GM23338 (cell line): Measurements from ENCODE around the gene FBXW12. TPM values are rescaled to one million over a fixed set of nuclear protein-coding genes. Genes with fewer than 3 reads are reported as not detected.

ENCODE experiments used
- CREB1 ChIP-seq: fragments of 250-450 bp; sonication (Bioruptor Pico); IDR thresholded peaks from 2 replicates; pipeline ENCODE4 v1.5.0; 2020; ENCODE audit warnings: low read depth, mild to moderate bottlenecking, moderate library complexity
- CTCF ChIP-seq, 2 experiments: fragments of 200-600 bp in 1 of 2; sonication (generic) in 1 of 2; conservative IDR thresholded peaks; 2 replicates each; pipeline versions ENCODE4 v1.5.1 to v1.6.1; 2016 to 2017; ENCODE audit warnings: antibody characterized with exemption in 2 of 2, low read depth in 2 of 2, mild to moderate bottlenecking in 2 of 2, moderate library complexity in 1 of 2
- ETS1 ChIP-seq: IDR thresholded peaks from 2 replicates; pipeline ENCODE4 v1.6.1; 2016; ENCODE audit warnings: antibody characterized with exemption
- EZH2 ChIP-seq: fragments of 200-600 bp; sonication (generic); IDR thresholded peaks from one replicate; pipeline ENCODE4 v1.8.0; 2017; ENCODE audit warnings: antibody characterized with exemption, mild to moderate bottlenecking, low read depth; ENCODE audit not compliant: unreplicated experiment
- NANOG ChIP-seq: IDR thresholded peaks from 2 replicates; pipeline ENCODE4 v1.6.1; 2016; ENCODE audit warnings: antibody characterized with exemption, borderline replicate concordance
- POLR2AphosphoS5 ChIP-seq: IDR thresholded peaks from 2 replicates; pipeline ENCODE4 v1.6.1; 2016; ENCODE audit warnings: antibody characterized with exemption, low read depth
- REST ChIP-seq: IDR thresholded peaks from one replicate; pipeline ENCODE4 v1.6.1; 2018; ENCODE audit warnings: antibody characterized with exemption; ENCODE audit not compliant: unreplicated experiment
- ZNF114 ChIP-seq: fragments of 250-450 bp; sonication (Bioruptor Pico); IDR thresholded peaks from 2 replicates; pipeline ENCODE4 v1.5.0; 2020; ENCODE audit warnings: mild to moderate bottlenecking, moderate library complexity
- ZNF331 ChIP-seq: fragments of 250-450 bp; sonication (Bioruptor Pico); IDR thresholded peaks from 2 replicates; pipeline ENCODE4 v1.5.0; 2020; ENCODE audit warnings: low read depth, mild to moderate bottlenecking, moderate library complexity
- polyA plus RNA-seq: library from polyadenylated mRNA; unstranded; fragments of >200 nt; fragmentation: Nextera tagmentation; extraction: Ambion mirVana; gene quantifications from 2 replicates; pipeline ENCODE4 v1.2.1, GENCODE V29; 2016
- small RNA-seq: library from RNA; depleted of rRNA; stranded (forward); fragments of <200 nt; gene quantifications from one replicate; pipeline ENCODE3, GENCODE V24; 2014; ENCODE audit warnings: low replicate concordance
- total RNA-seq: library from RNA; depleted of rRNA; stranded (reverse); fragments of >200 nt; shearing (Covaris generic); gene quantifications from 2 replicates; pipeline ENCODE4 v1.2.3, GENCODE V29; 2014; rRNA removed

FBXW12 gene
- total and polyA plus RNA-seq, 2 experiments from 2014 or later = 0.73 TPM; not detected in 1

GRCh38 chr3:48441940-48442339 is 69.9 kb downstream of the FBXW12 start (continued):
- no peak for TF ChIP-seq CTCF (conservative IDR thresholded peaks at IDR 0.05; ENCODE audit: low read depth in 2 of 2)
- TF ChIP-seq ZNF114 (CRISPR knock-in tag) = no peak
- TF ChIP-seq ZNF331 (CRISPR knock-in tag) = no peak
- no peak for TF ChIP-seq EZH2
- no peak for TF ChIP-seq REST
- TF ChIP-seq CREB1 = no peak
- no peak for TF ChIP-seq ETS1
- TF ChIP-seq NANOG = no peak
- no peak for TF ChIP-seq POLR2AphosphoS5

Small RNA genes lying within 50 kb of the gene (small RNA-seq; reads per million reads assigned to genes)
- gene RN7SL321P = not detected

Other genes starting within 250 kb of the FBXW12 start
- gene CDC25A, start 183.8 kb upstream of the FBXW12 start, total RNA-seq = 126 and 131 TPM in 2 replicates
- gene CDC25A, start 183.8 kb upstream of the FBXW12 start, polyA plus RNA-seq = 15.2 and 17.7 TPM in 2 replicates
- not detected in 2 replicates for gene CAMP, start 148.7 kb upstream of the FBXW12 start, total RNA-seq
- not detected in 2 replicates for gene CAMP, start 148.7 kb upstream of the FBXW12 start, polyA plus RNA-seq
- gene ZNF589, start 131.1 kb upstream of the FBXW12 start, total RNA-seq = 106 and 115 TPM in 2 replicates
- gene ZNF589, start 131.1 kb upstream of the FBXW12 start, polyA plus RNA-seq = 32.1 and 36.3 TPM in 2 replicates
- 12.4 and 16.4 TPM in 2 replicates for gene NME6, start 70.9 kb upstream of the FBXW12 start, total RNA-seq
- gene NME6, start 70.9 kb upstream of the FBXW12 start, polyA plus RNA-seq = 11.2 and 11.7 TPM in 2 replicates
- gene SPINK8, start 38.6 kb upstream of the FBXW12 start, total RNA-seq = not detected in 2 replicates
- gene SPINK8, start 38.6 kb upstream of the FBXW12 start, polyA plus RNA-seq = not detected in 2 replicates
- gene PLXNB1, start 57.9 kb downstream of the FBXW12 start, total RNA-seq = 144 and 164 TPM in 2 replicates
- gene PLXNB1, start 57.9 kb downstream of the FBXW12 start, polyA plus RNA-seq = 49.0 and 49.3 TPM in 2 replicates
- 24.1 and 28.9 TPM in 2 replicates for gene CCDC51, start 67.9 kb downstream of the FBXW12 start, total RNA-seq
- gene CCDC51, start 67.9 kb downstream of the FBXW12 start, polyA plus RNA-seq = 20.8 and 22.2 TPM in 2 replicates
- gene TMA7, start 68.0 kb downstream of the FBXW12 start, total RNA-seq = 362 and 419 TPM in 2 replicates
- 2,089 and 2,333 TPM in 2 replicates for gene TMA7, start 68.0 kb downstream of the FBXW12 start, polyA plus RNA-seq
- 17.3 and 17.6 TPM in 2 replicates for gene ATRIP, start 74.5 kb downstream of the FBXW12 start, total RNA-seq
- gene ATRIP, start 74.5 kb downstream of the FBXW12 start, polyA plus RNA-seq = 5.8 and 6.1 TPM in 2 replicates
- gene SHISA5, start 132.0 kb downstream of the FBXW12 start, total RNA-seq = 148 and 166 TPM in 2 replicates
- 146 and 167 TPM in 2 replicates for gene SHISA5, start 132.0 kb downstream of the FBXW12 start, polyA plus RNA-seq
- gene PFKFB4, start 184.6 kb downstream of the FBXW12 start, total RNA-seq = 15.0 and 22.9 TPM in 2 replicates
- 7.6 and 8.6 TPM in 2 replicates for gene PFKFB4, start 184.6 kb downstream of the FBXW12 start, polyA plus RNA-seq
- gene UCN2, start 191.6 kb downstream of the FBXW12 start, total RNA-seq = 0.12 and 0.17 TPM in 2 replicates
- not detected in 2 replicates for gene UCN2, start 191.6 kb downstream of the FBXW12 start, polyA plus RNA-seq
- 5.2 and 7.9 TPM in 2 replicates for gene COL7A1, start 223.1 kb downstream of the FBXW12 start, total RNA-seq
- 3.0 and 4.0 TPM in 2 replicates for gene COL7A1, start 223.1 kb downstream of the FBXW12 start, polyA plus RNA-seq
- 439 and 460 TPM in 2 replicates for gene UQCRC1, start 237.4 kb downstream of the FBXW12 start, total RNA-seq
- gene UQCRC1, start 237.4 kb downstream of the FBXW12 start, polyA plus RNA-seq = 232 and 256 TPM in 2 replicates
- not detected in 2 replicates for gene TMEM89, start 249.6 kb downstream of the FBXW12 start, total RNA-seq
- not detected in 2 replicates for gene TMEM89, start 249.6 kb downstream of the FBXW12 start, polyA plus RNA-seq